Stomach smooth muscle (tissue), 2 donors: ENCODE data around the gene P3H3.
A peak's percentile ranks its signal among the peaks of the same experiment; 100 is the strongest.
"Not testable (repeated sequence)": the region's sequence is repeated elsewhere in the genome, so short reads cannot be mapped to it uniquely, and the experiment has no call there.

ENCODE experiments used
- H3K27ac ChIP-seq: one replicate; pipeline ENCODE4 v1.7.0; 2013; ENCODE audit warnings: mild to moderate bottlenecking, low read length, inconsistent platforms
- H3K27me3 ChIP-seq, 2 donors: one replicate each; pipeline ENCODE4 v1.7.0; 2013; ENCODE audit warnings: low read length in 2 of 2; ENCODE audit not compliant: insufficient read depth in 2 of 2, control insufficient read depth in 1 of 2
- H3K36me3 ChIP-seq, 2 donors: one replicate each; pipeline ENCODE4 v1.7.0; 2013; ENCODE audit warnings: low read length in 2 of 2; ENCODE audit not compliant: control insufficient read depth in 2 of 2, insufficient read depth in 2 of 2
- H3K4me1 ChIP-seq: one replicate; pipeline ENCODE4 v1.7.0; 2013; ENCODE audit warnings: low read length; ENCODE audit not compliant: control insufficient read depth, insufficient read depth
- H3K4me3 ChIP-seq, 2 donors: one replicate each; pipeline ENCODE4 v1.7.0; 2013; ENCODE audit warnings: low read length in 2 of 2
- H3K9ac ChIP-seq, 2 donors: one replicate each; pipeline ENCODE4 v1.7.0; 2013; ENCODE audit warnings: low read length in 2 of 2, mild to moderate bottlenecking in 1 of 2
- H3K9me3 ChIP-seq, 2 donors: one replicate each; pipeline ENCODE4 v1.7.0; 2013; ENCODE audit warnings: low read length in 2 of 2; ENCODE audit not compliant: control insufficient read depth in 2 of 2
- donor health status: healthy.
- donor health status: Pancreatic carcinoma.

The P3H3 gene

GRCh38 chr12:6868211-6869048 is 40.2 kb downstream of the P3H3 start:
- Histone ChIP-seq H3K36me3 (peaks cover 20 to 32% of the 10 kb centered on the region in 2 donors), H3K9me3 (no peaks in the 10 kb centered on the region), H3K27ac (peak overlapping the region; percentile 97), H3K9ac (peak overlapping the region; percentile 87 to 88), H3K4me1 (peaks cover 47% of the 10 kb centered on the region), H3K27me3 (no peaks in the 10 kb centered on the region), H3K4me3 (peak overlapping the region; percentile 86 to 92)

GRCh38 chr12:6869049-6870021 is 41.1 kb downstream of the P3H3 start:
- Histone ChIP-seq H3K36me3 (peaks cover 16 to 30% of the 10 kb centered on the region in 2 donors), H3K4me3 (peak overlapping the region; percentile 86 to 92), H3K9ac (peak overlapping the region; percentile 87 to 88), H3K9me3 (no peaks in the 10 kb centered on the region), H3K27me3 (no peaks in the 10 kb centered on the region), H3K27ac (peak overlapping the region; percentile 37), H3K4me1 (peaks cover 52% of the 10 kb centered on the region)

DNA sequence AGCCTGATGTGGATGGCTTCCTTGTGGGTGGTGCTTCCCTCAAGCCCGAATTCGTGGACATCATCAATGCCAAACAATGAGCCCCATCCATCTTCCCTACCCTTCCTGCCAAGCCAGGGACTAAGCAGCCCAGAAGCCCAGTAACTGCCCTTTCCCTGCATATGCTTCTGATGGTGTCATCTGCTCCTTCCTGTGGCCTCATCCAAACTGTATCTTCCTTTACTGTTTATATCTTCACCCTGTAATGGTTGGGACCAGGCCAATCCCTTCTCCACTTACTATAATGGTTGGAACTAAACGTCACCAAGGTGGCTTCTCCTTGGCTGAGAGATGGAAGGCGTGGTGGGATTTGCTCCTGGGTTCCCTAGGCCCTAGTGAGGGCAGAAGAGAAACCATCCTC is 42.1 kb downstream of the P3H3 start:
- H3K4me1 ChIP-seq, result peaks cover 52% of the 10 kb centered on the region
- peaks cover 11 to 23% of the 10 kb centered on the region in 2 donors for H3K36me3 ChIP-seq
- H3K9ac ChIP-seq, H3K27me3 ChIP-seq, H3K27ac ChIP-seq, H3K4me3 ChIP-seq, H3K9me3 ChIP-seq: not testable (repeated sequence)

GRCh38 chr12:6871052-6871957 is 43.1 kb downstream of the P3H3 start:
- Histone ChIP-seq H3K27ac (peak overlapping the region; percentile 37), H3K9me3 (no peaks in the 10 kb centered on the region), H3K4me3 (peak overlapping the region; percentile 91), H3K4me1 (peaks cover 51% of the 10 kb centered on the region), H3K36me3 (peaks cover 9 to 18% of the 10 kb centered on the region in 2 donors), H3K27me3 (no peaks in the 10 kb centered on the region), H3K9ac (peak overlapping the region; percentile 71 to 90)

DNA sequence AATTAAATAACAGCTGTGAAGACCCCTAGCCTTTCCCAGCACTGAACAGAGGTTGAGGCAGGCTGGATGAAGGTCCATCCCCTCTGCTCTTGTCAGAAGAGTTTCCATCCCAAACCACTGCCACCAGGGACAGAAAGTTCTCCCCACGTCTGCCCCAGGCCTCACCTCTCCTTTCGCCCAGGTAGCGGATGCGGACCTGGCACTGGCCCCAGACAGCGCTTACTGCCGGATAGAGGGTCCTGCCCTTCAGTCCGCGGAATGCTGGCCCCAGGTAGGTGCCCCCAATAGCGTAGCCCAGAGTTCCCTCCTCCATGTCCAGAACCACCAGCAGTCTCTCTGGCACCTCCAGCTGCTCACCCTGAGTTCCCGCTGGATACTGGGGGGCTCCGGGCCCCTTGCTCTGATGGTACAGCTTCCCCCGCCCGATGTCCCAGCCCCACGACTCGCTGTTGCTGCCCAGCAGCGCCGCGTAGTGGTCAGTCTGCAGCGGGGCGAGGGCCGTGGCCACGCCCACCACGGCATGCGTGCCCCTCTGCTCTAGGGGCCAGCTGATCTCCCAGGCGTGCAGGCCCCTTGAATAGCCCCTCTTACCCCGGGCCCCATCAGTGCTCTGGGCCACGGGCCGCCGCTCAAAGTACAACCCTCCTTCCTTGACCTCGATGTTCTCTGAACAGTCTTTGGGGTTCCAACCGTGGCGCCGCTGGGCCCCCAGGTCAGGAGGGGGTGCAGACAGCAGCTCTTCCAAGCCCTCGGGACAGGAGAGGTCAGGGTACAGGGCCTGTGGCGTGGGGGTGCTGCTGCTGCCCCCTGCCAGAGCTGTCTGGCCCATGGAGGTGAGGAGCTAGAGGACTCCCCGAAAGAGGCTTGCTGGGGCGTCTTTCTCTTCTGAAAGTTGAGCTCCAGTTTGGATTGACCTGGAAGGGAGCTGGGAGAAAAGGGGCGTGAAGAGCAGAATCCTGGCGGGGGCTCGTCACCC is 44.2 kb downstream of the P3H3 start:
- peak overlapping the region; percentile 77 for H3K27ac ChIP-seq
- H3K9ac ChIP-seq, result peak overlapping the region; percentile 84 to 90
- H3K9me3 ChIP-seq, result no peaks in the 10 kb centered on the region
- peaks cover 43% of the 10 kb centered on the region for H3K4me1 ChIP-seq
- peak overlapping the region; percentile 91 for H3K4me3 ChIP-seq
- H3K27me3 ChIP-seq, result no peaks in the 10 kb centered on the region
- H3K36me3 ChIP-seq, result peaks cover 9 to 19% of the 10 kb centered on the region in 2 donors

DNA sequence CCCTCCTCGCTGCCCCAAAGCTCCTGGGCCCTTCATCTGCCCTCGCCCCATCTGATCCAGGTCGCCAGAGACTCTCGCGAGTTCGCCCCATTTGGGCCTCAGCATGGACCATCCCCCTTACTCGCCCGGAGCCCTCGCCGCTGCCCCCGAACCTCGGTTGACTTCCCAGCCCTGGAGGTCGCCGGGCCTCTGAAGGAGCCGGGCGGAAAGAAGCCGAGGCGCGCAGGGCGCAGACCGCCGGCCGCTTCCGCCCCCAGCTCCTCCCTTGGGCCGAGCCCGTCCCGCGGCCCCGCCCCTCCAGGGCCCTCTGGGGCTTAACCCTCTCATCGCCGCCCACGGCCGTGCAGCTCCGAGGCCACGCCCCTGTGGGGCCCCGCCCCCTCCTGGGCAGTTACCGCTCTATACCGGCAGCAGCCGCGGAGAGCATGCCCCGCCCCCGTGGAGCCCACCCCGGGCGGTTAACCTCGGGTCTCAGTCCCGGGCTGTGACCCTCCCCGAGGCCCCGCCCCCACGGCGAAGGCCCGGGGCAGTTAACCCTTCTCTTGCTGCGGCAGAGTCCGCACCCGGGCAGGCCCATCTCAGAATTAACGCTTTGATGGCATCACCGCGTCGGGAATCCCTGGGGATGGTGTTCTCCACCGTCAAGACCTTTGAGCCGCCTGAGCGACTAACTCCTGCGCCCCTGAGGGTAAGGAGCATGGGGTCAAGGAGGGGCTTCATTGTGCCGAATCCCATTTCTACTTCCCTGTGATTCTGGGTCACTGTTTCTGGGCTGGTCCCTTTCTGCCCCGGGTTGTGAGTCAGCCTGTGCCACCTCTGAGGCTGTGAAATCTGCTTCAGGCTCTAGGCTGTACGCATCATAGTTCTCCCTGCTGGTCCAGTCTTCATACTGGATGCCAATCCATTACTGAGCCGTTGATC is 45.1 kb downstream of the P3H3 start, which contains the start of gene SPSB2:
Gene SPSB2, minus strand, starts transcription at position 210 of the 921 bp plus-strand sequence. CDS start 402 bp downstream, outside the sequence.
- peak within 1 kb of the TSS; percentile 77 for H3K27ac ChIP-seq
- peak within 1 kb of the TSS; percentile 91 for H3K4me3 ChIP-seq
- H3K9ac ChIP-seq, result peak within 1 kb of the TSS; percentile 84 to 90
- no peaks in the 10 kb centered on the region for H3K27me3 ChIP-seq
- H3K4me1 ChIP-seq, result peaks cover 41% of the 10 kb centered on the region
- peaks cover 9 to 19% of the 10 kb centered on the region in 2 donors for H3K36me3 ChIP-seq
- no peaks in the 10 kb centered on the region for H3K9me3 ChIP-seq

GRCh38 chr12:6874015-6874368 is 45.8 kb downstream of the P3H3 start:
- not testable (repeated sequence) for H3K27me3 ChIP-seq, H3K9me3 ChIP-seq
- H3K4me1 ChIP-seq, result peaks cover 35% of the 10 kb centered on the region
- peak overlapping the region; percentile 78 to 90 for H3K9ac ChIP-seq
- H3K27ac ChIP-seq, result peak overlapping the region; percentile 77
- peak overlapping the region; percentile 91 for H3K4me3 ChIP-seq
- H3K36me3 ChIP-seq, result peaks cover 9 to 19% of the 10 kb centered on the region in 2 donors

GRCh38 chr12:6879824-6880223 is 51.6 kb downstream of the P3H3 start:
- H3K4me3 ChIP-seq, H3K36me3 ChIP-seq, H3K27me3 ChIP-seq, H3K9me3 ChIP-seq, H3K27ac ChIP-seq, H3K4me1 ChIP-seq, H3K9ac ChIP-seq: not testable (repeated sequence)
